Inflammatory macrophage treated with lipopolysaccharide for 4 hours (primary cell): ENCODE results near the gene ZBTB6.
"Not testable (repeated sequence)": the region's sequence is repeated elsewhere in the genome, so short reads cannot be mapped to it uniquely, and the experiment has no call there.

Experiments used
- DNase-seq: peaks from one replicate; pipeline ENCODE4 v3.0.0-alpha.2; 2020

Gene ZBTB6

GRCh38 chr9:122923947-122924346 is 10.8 kb upstream of the ZBTB6 start:
- no peak for DNase-seq

GRCh38 chr9:122922713-122923112 is 9.6 kb upstream of the ZBTB6 start:
- no peak for DNase-seq

- DNase-seq = no peak
Observed at GRCh38 chr9:122918310-122918709, 5.2 kb upstream of the ZBTB6 start.

GRCh38 chr9:122912671-122912963 is 506 bp downstream of the ZBTB6 start:
- DNase-seq = peak; percentile 63

- not testable (repeated sequence) for DNase-seq
Observed at GRCh38 chr9:122906122-122906521, 7.0 kb downstream of the ZBTB6 start.

GRCh38 chr9:122904823-122905710 is 8.1 kb downstream of the ZBTB6 start, which contains the start of gene RC3H2:
RC3H2 (minus strand) TSS chr9:122905359; CDS start chr9:122897509, 7,850 bp downstream.
- peak; percentile 99 for DNase-seq

- DNase-seq = peak; percentile 44
Observed at GRCh38 chr9:122904466-122904822, 8.7 kb downstream of the ZBTB6 start.

GRCh38 chr9:122900791-122901190 is 12.3 kb downstream of the ZBTB6 start:
- peak; percentile 85 for DNase-seq

GRCh38 chr9:122897969-122898368 is 15.2 kb downstream of the ZBTB6 start:
- no peak for DNase-seq

- no peak for DNase-seq
Observed at GRCh38 chr9:122888480-122888879, 24.6 kb downstream of the ZBTB6 start.

- DNase-seq = peak; percentile 7
Observed at GRCh38 chr9:122883125-122883524, 30.0 kb downstream of the ZBTB6 start.

- no peak for DNase-seq
Observed at GRCh38 chr9:122879443-122879842, 33.7 kb downstream of the ZBTB6 start.

- DNase-seq = no peak
Observed at GRCh38 chr9:122875523-122875922, 37.6 kb downstream of the ZBTB6 start.

GRCh38 chr9:122867276-122867675 is 45.8 kb downstream of the ZBTB6 start:
- not testable (repeated sequence) for DNase-seq

- DNase-seq = no peak
Observed at GRCh38 chr9:122866079-122866478, 47.0 kb downstream of the ZBTB6 start.

- DNase-seq = no peak
Observed at GRCh38 chr9:122865300-122865699, 47.8 kb downstream of the ZBTB6 start.

- DNase-seq = no peak
Observed at GRCh38 chr9:122863407-122863806, 49.7 kb downstream of the ZBTB6 start.

GRCh38 chr9:122860319-122861142 is 52.6 kb downstream of the ZBTB6 start:
- DNase-seq = no peak
